COLO668 (cell line): Measurements from ENCODE around the gene DDC.

Source experiments
- DNase-seq: peaks from one replicate; lab custom pipeline; 2025; ENCODE audit not compliant: unreplicated experiment; lab: John Stamatoyannopoulos, UW

The DDC gene, protein sequence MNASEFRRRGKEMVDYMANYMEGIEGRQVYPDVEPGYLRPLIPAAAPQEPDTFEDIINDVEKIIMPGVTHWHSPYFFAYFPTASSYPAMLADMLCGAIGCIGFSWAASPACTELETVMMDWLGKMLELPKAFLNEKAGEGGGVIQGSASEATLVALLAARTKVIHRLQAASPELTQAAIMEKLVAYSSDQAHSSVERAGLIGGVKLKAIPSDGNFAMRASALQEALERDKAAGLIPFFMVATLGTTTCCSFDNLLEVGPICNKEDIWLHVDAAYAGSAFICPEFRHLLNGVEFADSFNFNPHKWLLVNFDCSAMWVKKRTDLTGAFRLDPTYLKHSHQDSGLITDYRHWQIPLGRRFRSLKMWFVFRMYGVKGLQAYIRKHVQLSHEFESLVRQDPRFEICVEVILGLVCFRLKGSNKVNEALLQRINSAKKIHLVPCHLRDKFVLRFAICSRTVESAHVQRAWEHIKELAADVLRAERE

DNA sequence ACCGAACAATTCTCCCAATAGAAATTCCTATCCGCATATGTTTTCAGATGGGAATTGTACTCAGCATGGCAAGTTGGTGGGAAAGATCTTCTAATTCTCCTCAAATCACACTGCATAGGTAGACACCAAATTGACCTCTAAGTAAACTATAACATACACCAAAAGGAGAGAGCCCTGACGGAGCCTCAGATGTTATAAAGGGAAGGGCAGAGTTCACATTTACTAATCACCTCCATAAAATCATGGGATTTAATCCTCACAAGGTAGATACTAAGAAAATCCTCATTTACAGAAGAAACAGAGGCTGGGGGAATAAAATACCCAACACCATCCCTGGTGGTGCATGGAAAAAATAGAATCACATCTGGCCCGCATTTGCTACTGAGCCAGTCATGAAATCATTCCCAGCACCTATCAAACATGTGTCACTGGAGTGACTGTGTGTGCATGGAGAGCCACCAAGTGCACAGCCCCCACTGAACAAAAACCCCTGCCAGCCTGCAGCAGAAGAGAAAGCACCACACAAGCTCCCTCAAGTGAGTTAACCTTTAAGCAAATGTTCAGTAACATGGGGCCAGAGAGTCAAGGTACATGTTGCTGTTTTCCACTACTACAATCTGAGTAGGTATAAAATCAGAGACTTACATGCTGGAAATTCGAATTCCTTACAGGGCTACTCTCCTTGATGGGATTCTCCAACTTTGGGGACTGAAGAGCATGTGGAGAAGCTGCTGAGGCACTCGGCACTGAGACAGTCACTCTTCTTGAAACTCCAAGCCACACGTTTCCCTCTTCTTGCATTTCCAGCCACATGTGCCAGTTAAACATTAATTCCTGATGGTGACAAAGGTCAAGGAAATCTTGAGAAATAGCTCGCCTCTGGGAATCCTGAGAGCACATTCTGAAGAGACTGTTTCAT is at the start of gene DDC:
Gene DDC (minus strand): TSS at position 766 of the 919 bp plus-strand sequence. CDS start 21,320 bp downstream, outside the sequence.
- no peak for DNase-seq

DNA sequence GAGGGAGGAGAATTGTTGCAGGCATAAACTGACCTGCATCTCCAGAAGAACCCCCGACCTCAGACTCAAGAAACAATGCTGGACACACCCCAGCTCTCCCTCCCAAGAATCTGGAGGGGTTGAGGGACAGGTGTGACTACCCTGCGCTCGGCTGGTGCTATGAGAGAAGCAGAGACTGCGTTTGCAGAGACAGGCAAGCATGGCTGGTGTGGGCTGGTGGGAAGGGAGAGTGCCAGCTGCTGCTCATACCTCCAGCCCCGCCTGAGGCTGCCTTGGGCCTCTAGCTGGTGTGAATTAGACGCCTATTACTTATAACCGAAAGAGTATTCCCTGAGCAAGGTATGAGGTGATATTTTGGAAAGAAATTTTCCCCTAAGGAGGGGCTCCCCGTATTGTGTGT is 48.3 kb upstream of the DDC start:
- no peak for DNase-seq

DNA sequence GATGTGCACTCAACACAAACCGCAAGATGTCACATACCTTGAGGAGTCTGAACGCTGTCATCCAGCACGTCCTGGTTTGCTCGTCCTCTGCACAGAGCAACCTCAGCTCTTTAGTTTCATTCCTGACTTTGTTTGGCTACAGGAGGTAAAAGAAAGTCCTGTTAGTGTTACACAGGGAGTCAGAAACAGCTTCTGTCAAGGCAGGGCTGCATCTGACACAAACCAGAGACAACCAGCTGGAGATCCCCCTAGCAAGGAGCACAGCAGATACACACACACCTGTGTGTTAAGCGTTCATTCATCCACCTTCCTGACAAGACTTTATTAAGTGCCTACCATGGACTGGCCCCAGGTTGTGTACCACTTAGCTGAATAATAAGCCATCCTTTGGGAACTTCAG is 47.5 kb upstream of the DDC start:
- no peak for DNase-seq

DNA sequence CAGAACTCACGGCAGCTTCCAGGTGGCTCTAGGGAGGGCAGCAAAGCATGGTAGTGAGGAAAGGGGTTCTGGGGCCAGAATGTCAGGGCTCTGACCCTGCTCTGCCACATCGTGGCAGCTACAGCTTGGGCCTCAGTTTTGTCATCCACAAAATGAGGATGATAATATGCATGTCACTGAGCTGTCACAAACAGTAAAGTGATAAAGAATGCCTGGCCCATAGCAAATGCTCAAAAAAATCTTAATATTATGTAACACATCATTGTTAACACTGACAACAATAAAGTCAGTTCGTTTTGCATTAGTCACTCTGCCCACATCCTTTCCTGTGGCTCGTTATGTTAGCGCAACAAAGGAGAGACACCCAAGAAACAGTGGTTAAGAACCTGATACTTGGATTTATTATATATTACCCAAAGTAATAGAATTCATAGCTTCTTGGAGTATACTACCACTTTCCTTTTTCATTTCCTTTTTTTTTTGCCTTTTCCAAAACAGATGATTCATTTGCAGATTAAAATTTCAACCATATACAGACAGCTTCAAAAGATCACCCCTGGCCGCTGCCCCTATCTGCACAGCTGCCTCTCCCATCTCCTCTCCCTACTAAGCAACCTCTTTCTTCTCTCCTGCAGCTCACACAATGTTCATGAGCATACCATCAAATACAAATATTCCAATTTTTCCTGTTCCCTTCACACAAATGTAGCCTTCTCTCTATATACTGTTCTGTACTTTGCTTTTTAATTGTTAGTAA is 45.5 kb upstream of the DDC start:
- DNase-seq = no peak

DNA sequence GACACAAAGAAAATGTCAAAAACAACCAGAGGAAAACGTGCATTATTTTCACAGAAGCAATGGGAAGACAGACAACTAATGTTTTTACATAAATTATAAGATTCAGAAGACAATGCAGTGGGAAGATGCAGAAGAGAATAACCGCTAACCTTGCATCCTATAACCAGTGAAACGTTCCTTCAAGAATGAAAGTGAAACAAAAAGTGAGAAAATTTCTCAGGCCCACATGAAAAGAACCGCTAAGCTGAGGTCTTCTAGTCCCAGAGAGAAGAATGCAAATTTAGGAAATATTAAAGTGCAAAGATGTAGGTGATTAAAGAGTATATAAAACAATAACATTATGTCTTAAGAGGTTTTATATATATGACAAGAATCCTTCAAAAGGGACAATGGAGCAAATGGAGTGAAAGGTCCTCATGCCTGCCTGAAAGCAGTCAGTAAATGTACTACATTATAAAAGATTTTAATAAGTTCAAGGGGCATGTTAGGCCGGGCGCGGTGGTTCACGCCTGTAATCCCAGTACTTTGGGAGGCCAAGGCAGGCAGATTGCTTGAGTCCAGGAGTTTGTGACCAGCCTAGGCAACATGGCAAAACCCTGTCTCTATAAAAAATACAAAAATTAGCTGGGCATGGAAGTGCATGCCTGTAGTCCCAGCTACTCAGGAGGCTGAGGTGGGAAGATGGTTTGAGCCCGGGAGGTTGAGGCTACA is 43.1 kb upstream of the DDC start:
- no peak for DNase-seq

DNA sequence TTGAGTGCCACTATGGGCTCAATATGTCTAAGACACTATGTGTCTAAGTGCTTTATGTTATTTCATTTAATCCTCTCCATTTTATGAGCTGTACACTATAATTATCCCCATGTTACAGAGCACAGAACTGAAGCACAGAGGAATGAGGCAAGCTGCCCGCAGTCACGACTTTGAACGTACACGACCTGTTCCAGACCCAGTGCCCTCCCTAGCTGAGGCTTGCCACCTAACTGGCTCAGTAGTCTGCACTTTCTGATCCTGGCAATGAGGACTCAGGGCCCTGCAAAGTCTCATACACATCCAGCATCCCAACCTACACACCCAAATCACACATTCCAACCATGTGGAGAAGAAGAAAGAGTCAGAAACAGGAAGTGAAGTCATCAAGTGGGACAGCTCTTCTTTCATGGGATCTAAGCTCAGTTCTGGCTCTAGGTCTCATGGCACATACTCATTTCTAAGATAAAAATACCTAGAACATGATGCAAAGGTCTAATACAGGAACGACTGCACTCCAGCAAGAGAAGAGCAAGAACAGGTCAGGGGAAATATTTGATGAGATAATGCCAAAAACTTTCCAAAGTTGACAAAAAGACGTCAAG is 42.4 kb upstream of the DDC start:
- DNase-seq = no peak

DNA sequence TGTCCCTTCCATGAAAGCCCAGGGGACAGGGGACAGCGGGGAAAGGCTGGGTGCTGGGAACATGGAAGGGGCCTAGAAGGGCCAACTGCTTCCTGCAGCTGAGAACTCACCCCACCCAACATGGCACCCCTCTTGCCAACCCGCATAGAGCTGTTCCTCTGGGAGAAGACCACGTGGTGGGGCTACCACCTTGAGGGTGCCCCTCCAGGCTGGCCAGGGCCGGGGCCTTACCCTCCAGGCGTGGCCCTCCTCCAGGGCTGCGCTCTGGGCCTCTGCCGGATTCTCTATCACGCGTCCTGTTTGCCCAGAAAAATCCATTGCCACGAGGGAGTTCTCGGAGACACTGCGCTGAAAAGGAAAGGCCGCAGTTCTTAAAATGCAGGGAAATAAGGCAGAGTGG is 39.9 kb upstream of the DDC start:
- DNase-seq = no peak

DNA sequence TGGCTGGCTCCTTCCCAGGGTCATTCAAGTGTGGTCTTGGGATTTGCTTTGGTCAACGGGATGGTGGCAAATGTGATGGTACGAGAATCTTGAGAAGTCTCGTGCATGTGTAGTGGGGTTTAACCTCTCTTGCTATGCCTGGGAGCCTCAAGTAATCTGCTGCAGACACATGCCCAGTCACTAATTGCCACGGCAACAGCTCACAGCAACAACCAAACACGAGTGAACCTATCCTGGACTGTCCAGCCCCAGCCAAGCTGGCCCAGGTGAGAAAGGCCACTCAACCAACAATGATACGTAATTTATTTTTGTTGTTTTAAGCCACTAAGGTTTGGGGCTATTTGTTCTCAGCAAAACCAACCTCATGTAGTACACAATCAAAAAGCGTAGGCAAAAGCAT is 38.1 kb upstream of the DDC start:
- DNase-seq = no peak

DNA sequence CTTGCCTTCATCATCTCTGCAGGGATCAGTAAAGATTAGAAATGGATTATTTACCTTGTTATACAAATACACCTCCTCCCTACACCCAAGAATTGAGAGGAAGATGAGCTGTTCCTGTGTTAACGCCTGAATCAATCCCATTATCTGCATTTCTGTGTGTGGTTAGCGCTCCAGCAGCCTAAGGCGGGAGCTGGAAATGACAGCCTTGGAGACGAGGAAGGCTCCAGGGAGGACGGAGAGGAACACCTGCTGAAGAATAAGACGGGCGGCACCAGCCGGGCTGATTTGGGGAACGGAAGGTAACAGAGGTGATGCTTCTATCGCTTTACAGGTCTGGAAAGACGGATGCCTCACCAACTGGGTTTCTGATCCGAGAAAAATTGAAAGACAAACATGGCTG is 34.2 kb upstream of the DDC start:
- DNase-seq = peak; percentile 31

DNA sequence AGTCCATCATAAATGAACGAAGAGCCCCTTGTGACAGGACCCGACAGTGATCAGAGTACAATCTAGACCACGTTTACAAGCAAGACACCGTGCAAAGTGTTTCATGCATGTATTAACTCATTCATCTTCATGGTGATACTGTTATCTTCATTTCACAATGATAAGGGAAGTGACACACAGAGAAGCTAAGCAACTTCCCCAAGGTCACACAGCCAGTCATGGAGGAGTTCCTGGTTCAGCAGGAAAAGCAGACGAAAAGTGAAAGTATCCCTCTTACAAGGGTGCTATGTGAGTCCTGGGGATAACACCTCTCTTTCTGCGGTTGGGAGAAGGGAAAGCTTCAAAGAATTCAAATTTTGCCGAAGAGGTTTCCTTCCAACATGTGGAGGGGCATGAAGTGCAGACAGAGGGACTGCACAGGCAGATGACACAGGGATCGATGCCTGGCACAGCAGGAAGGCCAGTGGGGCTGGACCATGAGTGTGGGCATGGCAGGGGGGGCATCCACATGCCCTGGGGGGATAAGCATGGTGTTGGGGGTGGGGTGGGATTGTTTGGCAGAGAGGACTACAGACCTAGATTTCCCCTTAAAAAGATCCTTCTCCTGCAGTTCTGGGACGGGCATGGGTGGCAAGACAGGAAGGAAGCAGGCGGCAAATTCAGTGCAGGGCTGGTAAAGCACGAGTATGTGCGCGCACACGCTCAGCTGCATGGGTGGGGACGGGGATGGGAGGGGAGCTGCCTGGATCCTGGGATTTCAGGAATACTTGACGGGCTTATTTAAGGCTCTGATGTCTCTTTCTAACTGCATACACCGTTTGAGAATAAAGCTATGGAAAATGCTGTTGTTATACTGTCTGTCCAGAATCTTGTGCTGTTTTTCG is 33.5 kb upstream of the DDC start:
- DNase-seq = no peak

DNA sequence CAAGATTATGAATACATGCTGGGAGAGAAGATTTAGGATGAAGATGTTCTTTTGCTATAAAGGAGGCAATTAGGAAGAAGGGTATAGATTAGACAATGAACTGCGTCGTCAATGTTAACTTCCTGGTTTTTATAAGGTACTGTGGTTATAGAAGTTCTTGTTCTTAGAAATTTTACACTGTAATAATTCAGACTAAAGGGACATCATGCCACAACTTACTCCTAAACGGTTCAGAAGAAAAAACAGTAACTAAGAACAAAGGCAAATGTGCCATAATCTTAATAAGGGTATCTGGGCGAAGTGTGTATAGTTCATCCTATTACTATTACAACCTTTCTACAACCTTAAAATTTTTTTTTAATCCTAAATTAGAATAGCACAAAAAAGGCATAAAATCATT is 31.3 kb upstream of the DDC start:
- DNase-seq = no peak

DNA sequence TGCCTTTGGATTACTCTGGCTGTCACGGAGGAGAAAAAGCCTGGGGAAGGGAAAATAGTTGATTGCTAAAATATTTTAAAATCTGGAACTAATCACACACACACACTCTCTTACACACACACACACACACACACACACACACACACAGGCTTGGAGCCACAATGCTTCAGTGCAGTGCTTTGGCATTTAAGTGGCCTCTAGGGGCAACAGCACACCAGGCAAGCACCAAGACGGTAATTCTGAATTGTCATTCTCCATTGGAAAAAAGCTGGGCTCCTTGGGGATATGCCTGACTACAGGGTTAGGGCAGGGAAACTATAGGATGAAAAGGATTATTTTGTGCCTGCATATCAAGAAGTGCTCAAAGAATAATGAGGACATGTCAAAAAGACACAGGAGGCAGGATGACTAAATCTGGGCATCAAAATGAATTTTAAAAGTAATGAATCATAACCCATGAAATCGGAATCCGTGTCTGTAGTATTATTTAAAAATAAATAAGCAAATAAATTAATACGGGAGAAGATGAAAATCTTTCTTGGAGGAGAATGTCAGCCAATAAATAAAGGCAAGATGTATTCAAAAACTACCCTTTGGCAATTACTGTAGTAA is 30.4 kb upstream of the DDC start:
- DNase-seq = peak; percentile 28

DNA sequence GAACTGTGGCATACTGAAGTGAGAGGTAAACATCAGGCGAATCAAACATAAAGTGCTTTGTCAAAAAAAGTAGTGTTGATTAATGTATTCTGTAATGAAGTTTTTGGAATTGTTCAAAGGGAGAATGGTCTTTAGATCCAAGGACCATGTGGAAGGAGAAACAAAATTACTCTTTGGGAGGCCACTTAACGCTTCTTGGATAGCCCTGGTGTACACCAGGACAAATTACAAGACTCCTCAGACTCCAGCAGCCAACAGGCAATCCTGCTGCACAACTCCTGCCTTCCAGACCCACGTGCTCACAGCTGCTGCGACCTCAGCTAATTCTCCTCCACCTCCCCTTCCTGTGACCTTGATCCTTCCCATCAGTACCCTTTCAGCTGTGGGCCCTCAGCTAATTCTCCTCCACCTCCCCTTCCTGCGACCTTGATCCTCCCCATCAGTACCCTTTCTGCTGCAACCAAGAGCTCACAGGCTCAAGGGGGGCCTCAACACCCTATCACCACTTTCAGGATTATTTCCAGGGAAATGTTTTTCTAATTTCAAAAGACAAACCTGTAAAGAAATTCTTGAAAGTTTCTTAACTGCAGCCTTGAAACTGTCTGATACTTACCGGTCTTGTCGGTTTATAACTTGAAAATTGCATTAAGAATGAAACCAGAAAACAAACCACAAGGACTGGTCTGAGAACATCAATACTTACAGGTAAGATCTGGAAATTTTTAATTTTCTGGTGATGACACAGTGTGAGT is 29.7 kb upstream of the DDC start:
- DNase-seq = no peak

DNA sequence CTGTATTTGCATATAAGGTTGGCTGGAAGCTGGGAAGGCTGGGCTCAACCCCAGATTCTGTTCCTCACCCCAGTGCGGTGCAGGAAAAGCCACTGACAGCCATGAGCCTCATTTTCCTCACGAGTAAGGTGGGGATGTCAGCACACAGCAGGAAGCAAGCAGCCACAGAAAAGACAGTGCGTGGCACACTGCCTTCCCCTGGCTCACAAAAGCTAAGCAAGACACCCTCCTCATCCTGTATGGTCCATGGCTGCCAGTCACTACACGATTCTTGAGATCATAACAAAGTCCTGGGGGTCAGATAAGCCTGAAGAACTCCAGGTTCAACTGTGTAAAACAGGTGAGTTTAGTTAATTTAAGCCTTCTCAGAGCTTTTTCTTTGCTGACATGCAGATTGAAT is 28.9 kb upstream of the DDC start:
- no peak for DNase-seq

DNA sequence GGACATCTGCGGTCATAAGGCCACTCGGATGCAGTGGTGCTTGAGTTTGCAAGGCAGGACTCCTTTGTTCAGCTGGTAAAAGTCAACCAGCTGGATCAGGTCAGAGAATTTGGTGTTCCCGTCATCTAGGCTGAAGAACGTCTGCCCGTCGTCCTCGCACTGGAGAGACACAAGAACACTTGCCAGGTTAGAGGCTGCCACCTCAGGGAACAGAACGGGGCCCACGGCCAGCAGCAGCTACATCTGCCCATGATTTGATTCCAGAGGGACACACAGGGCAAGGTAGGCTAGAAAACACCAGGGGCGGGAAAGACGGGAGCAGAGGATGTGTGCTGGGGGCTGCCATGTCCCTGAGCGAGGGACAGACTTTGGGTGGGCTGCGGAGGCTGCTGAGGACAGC is 27.7 kb upstream of the DDC start:
- DNase-seq = no peak

DNA sequence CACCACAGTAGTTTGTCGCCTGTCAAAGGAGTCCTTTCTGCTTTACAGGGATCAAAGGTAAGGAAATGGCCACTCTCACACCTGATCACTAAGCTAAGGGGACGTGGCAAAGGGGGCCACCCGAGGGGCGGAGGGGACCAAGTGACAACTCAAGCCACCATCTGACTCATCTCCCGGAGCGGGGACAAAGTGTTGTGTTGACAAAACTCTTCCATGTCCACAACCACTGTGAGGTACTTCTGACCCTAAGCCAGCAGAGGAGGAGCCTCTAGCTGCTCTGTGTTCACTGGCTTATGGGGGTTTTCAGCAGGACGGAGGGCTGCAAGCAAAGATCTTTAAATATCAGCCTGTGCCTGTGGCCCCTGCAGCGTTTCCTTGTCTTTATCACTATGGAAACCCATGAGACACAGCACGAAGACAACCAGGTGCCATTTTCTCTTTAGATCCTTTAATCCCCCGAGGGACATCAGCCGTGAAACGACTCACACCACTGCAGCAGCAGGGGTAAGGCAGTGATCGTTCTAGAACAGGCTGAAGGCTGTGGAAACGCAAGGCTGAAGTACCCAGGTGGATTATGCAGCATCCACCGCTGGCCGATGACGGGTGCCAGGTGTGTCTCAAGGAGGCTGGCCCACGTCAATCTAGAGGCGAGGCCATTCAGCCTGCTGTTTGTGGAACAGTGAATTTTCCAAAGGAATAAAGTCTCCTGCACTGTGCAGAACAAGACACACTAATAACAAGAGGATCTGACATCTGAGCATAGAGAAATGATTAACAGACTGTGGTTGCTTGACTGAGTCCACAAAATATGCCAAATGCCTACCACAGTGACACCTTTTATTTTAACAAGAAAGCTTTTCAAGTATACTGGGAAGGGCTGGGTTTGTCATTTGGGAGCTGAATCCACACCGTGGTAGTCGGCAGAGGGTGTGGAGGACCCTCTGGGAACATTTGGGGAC is 26.6 kb upstream of the DDC start:
- peak; percentile 78 for DNase-seq

DNA sequence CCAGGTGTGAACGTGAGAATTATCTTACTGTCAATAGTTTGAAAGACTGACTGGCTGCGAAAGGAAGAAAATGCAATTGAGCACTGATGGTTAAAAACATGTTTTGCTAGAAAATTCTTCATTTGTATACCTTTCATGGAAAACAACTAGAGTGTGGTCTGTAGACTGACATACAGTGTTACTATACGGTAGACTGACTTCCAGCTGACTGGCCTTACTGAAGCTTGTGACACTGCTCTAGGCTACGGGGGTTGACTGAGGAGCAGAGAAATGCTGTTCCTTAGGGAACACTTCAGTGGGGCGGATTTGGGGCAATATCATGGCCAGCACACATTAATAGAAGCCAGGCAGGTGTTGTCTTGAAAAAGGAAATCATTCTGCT is 25.9 kb upstream of the DDC start:
- DNase-seq = no peak
